ENCODE results near the gene GNG13. TPM values are rescaled to one million over a fixed set of nuclear protein-coding genes. Genes with fewer than 3 reads are reported as not detected.

Gene GNG13
- total and polyA plus RNA-seq, 9 of the 15 experiments (the other 6 are each of a cell fraction or from before 2014, with no cell fraction given) = not detected

DNA sequence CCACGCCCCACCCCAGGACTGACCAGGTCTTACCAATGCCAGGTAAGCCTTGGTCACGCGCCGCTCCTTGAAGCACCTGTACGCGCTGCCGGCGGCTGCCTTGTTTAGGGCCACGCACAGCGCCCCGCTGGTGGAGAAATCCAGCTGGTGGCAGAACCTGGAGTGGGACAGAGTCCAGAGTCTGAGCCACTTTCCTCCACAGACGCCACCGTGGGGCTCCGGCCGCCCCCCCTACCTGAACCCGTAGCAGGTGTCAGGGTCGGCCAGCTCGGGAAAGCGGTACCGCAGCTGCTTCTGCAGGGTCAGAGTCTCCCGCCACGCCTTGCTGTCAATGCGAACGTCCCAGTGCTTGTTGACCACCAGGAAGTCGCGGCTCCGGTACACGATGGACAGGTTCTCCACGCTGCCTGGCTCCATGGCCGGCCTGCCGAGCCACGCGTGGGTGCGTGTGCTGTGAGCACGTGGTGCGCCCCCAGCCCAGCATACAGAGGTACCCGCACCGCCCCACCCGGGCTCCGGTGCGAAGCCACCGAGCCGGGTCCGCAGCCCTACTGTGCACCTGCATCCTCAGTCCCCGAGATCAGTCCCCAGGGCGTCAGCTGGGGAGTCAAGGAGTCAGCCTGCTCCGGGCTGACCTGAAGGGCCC is 13.1 kb downstream of the GNG13 start (continued):
- TF ChIP-seq, protein P1, sequence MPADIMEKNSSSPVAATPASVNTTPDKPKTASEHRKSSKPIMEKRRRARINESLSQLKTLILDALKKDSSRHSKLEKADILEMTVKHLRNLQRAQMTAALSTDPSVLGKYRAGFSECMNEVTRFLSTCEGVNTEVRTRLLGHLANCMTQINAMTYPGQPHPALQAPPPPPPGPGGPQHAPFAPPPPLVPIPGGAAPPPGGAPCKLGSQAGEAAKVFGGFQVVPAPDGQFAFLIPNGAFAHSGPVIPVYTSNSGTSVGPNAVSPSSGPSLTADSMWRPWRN (IDR thresholded peaks at IDR 0.05; ENCODE audit: low read depth) = no peak
- TF ChIP-seq, protein P2, sequence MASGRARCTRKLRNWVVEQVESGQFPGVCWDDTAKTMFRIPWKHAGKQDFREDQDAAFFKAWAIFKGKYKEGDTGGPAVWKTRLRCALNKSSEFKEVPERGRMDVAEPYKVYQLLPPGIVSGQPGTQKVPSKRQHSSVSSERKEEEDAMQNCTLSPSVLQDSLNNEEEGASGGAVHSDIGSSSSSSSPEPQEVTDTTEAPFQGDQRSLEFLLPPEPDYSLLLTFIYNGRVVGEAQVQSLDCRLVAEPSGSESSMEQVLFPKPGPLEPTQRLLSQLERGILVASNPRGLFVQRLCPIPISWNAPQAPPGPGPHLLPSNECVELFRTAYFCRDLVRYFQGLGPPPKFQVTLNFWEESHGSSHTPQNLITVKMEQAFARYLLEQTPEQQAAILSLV (tag; IDR thresholded peaks at IDR 0.05) = no peak
- TF ChIP-seq ARNT (IDR thresholded peaks at IDR 0.05) = no peak
- TF ChIP-seq ZNF764 (CRISPR knock-in tag; IDR thresholded peaks at IDR 0.05; ENCODE audit: low read depth) = no peak
- no peak for TF ChIP-seq NONO (IDR thresholded peaks at IDR 0.05; ENCODE audit: low read depth in 2 of 2, low read length in 1 of 2)
- no peak for TF ChIP-seq ZNF3 (CRISPR knock-in tag; IDR thresholded peaks at IDR 0.05)
- no peak for TF ChIP-seq SUPT5H (IDR thresholded peaks at IDR 0.05)
- no peak for TF ChIP-seq DDX20 (tag; IDR thresholded peaks at IDR 0.05; ENCODE audit: low read depth)
- TF ChIP-seq, protein P3, sequence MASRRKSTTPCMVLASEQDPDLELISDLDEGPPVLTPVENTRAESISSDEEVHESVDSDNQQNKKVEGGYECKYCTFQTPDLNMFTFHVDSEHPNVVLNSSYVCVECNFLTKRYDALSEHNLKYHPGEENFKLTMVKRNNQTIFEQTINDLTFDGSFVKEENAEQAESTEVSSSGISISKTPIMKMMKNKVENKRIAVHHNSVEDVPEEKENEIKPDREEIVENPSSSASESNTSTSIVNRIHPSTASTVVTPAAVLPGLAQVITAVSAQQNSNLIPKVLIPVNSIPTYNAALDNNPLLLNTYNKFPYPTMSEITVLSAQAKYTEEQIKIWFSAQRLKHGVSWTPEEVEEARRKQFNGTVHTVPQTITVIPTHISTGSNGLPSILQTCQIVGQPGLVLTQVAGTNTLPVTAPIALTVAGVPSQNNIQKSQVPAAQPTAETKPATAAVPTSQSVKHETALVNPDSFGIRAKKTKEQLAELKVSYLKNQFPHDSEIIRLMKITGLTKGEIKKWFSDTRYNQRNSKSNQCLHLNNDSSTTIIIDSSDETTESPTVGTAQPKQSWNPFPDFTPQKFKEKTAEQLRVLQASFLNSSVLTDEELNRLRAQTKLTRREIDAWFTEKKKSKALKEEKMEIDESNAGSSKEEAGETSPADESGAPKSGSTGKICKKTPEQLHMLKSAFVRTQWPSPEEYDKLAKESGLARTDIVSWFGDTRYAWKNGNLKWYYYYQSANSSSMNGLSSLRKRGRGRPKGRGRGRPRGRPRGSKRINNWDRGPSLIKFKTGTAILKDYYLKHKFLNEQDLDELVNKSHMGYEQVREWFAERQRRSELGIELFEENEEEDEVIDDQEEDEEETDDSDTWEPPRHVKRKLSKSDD (conservative IDR thresholded peaks at IDR 0.05; ENCODE audit: low read length) = no peak
- no peak for TF ChIP-seq U2AF2 (optimal IDR thresholded peaks at IDR 0.05; ENCODE audit: low read depth, low read length)
- no peak for TF ChIP-seq PRPF4 (IDR thresholded peaks at IDR 0.05; ENCODE audit: insufficient read depth, low read depth, low read length, poor library complexity, severe bottlenecking)
- TF ChIP-seq, protein P4, sequence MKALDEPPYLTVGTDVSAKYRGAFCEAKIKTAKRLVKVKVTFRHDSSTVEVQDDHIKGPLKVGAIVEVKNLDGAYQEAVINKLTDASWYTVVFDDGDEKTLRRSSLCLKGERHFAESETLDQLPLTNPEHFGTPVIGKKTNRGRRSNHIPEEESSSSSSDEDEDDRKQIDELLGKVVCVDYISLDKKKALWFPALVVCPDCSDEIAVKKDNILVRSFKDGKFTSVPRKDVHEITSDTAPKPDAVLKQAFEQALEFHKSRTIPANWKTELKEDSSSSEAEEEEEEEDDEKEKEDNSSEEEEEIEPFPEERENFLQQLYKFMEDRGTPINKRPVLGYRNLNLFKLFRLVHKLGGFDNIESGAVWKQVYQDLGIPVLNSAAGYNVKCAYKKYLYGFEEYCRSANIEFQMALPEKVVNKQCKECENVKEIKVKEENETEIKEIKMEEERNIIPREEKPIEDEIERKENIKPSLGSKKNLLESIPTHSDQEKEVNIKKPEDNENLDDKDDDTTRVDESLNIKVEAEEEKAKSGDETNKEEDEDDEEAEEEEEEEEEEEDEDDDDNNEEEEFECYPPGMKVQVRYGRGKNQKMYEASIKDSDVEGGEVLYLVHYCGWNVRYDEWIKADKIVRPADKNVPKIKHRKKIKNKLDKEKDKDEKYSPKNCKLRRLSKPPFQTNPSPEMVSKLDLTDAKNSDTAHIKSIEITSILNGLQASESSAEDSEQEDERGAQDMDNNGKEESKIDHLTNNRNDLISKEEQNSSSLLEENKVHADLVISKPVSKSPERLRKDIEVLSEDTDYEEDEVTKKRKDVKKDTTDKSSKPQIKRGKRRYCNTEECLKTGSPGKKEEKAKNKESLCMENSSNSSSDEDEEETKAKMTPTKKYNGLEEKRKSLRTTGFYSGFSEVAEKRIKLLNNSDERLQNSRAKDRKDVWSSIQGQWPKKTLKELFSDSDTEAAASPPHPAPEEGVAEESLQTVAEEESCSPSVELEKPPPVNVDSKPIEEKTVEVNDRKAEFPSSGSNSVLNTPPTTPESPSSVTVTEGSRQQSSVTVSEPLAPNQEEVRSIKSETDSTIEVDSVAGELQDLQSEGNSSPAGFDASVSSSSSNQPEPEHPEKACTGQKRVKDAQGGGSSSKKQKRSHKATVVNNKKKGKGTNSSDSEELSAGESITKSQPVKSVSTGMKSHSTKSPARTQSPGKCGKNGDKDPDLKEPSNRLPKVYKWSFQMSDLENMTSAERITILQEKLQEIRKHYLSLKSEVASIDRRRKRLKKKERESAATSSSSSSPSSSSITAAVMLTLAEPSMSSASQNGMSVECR (CRISPR knock-in tag; IDR thresholded peaks at IDR 0.05) = peak; percentile 45; the same call in 1 of the 2 replicates
- no peak for TF ChIP-seq RBM25 (IDR thresholded peaks at IDR 0.05; ENCODE audit: low read depth, low read length, severe bottlenecking)
- TF ChIP-seq NFIX (CRISPR knock-in tag; IDR thresholded peaks at IDR 0.05; ENCODE audit: low read depth) = no peak

Data from K562 (cell line).